Fibroblast of the aortic adventitia (primary cell): ENCODE results near the gene FBXO21. TPM values are rescaled to one million over a fixed set of nuclear protein-coding genes. Genes with fewer than 3 reads are reported as not detected.
"Not testable (repeated sequence)": the region's sequence is repeated elsewhere in the genome, so short reads cannot be mapped to it uniquely, and the experiment has no call there.

ENCODE experiments used
- DNase-seq: peaks from one replicate; pipeline ENCODE4 v3.0.0-alpha.2; 2010; ENCODE audit warnings: low read depth
- H3K4me3 ChIP-seq: 2 replicates; pipeline ENCODE4 v1.5.1; 2011; ENCODE audit warnings: low read depth, mild to moderate bottlenecking, control low read depth, low read length, moderate library complexity
- CTCF ChIP-seq: IDR thresholded peaks from 2 replicates; pipeline ENCODE4 v1.5.1; 2011; ENCODE audit warnings: mild to moderate bottlenecking, low read length, control low read depth, inconsistent platforms; ENCODE audit not compliant: insufficient read depth
- total RNA-seq: library from RNA; depleted of rRNA; stranded (reverse); fragments of >200 nt; gene quantifications from 2 replicates; pipeline ENCODE4 v1.2.3, GENCODE V29; 2012; ENCODE audit warnings: low replicate concordance

The FBXO21 gene
- total RNA-seq, 1 donor: 41.5 TPM

GRCh38 chr12:117207675-117208074, 17.4 kb upstream of the FBXO21 start:
- TF ChIP-seq CTCF: no peak
- H3K4me3 ChIP-seq: no peak overlapping the region
- no peak for DNase-seq

GRCh38 chr12:117202556-117202955, 12.3 kb upstream of the FBXO21 start:
- H3K4me3 ChIP-seq: no peak overlapping the region

GRCh38 chr12:117202033-117202432, 11.8 kb upstream of the FBXO21 start:
- TF ChIP-seq CTCF: no peak
- no peak for DNase-seq
- no peak overlapping the region for H3K4me3 ChIP-seq

More at GRCh38 chr12:117202556-117202955, 12.3 kb upstream of the FBXO21 start:
- no peak for TF ChIP-seq CTCF
- no peak for DNase-seq

GRCh38 chr12:117199956-117200744, 9.9 kb upstream of the FBXO21 start:
- not testable (repeated sequence) for DNase-seq, H3K4me3 ChIP-seq

- not testable (repeated sequence) for DNase-seq, H3K4me3 ChIP-seq
Measured at GRCh38 chr12:117196334-117196733, 6.1 kb upstream of the FBXO21 start.

- DNase-seq: not testable (repeated sequence)
Measured at GRCh38 chr12:117195027-117195426, 4.8 kb upstream of the FBXO21 start.

GRCh38 chr12:117193903-117194302, 3.6 kb upstream of the FBXO21 start:
- H3K4me3 ChIP-seq: no peak overlapping the region
- no peak for TF ChIP-seq CTCF
- no peak for DNase-seq

More at GRCh38 chr12:117195027-117195426, 4.8 kb upstream of the FBXO21 start:
- not testable (repeated sequence) for H3K4me3 ChIP-seq

- not testable (repeated sequence) for DNase-seq, H3K4me3 ChIP-seq
Measured at GRCh38 chr12:117192581-117192980, 2.3 kb upstream of the FBXO21 start.

GRCh38 chr12:117192057-117192456, 1.8 kb upstream of the FBXO21 start:
- no peak for TF ChIP-seq CTCF
- no peak for DNase-seq
- no peak overlapping the region for H3K4me3 ChIP-seq
